HCT116 (cell line): ENCODE measurements around the gene USP16. TPM values are rescaled to one million over a fixed set of nuclear protein-coding genes. Genes with fewer than 3 reads are reported as not detected.

Experiments used
- ATAC-seq: fragments of 200-7000 bp; cut with Tn5 transposase; 2 replicates; pipeline ENCODE4 v1.9.1; 2020; ENCODE audit warnings: mild to moderate bottlenecking, moderate library complexity
- BruUV-seq: library from RNA; stranded (reverse); fragments of 400-500 nt; replicated peaks from 2 replicates; lab custom pipeline; 2021; lab: Mats Ljungman, UMichigan
- CTCF ChIA-PET: fragments of 300-600 bp; sonication (Branson Sonifier 250); formaldehyde crosslinking; loops from one replicate; lab custom pipeline; 2021; ENCODE audit warnings: antibody characterized with exemption; lab: Charles Lee
- POLR2A ChIA-PET: fragments of 300-600, 350-600 bp; sonication (Branson Sonifier 250); formaldehyde crosslinking; loops from one replicate; lab custom pipeline; 2021; ENCODE audit warnings: antibody characterized with exemption; lab: Charles Lee
- RAD21 ChIA-PET, 2 experiments: fragments of 300-600 bp; sonication (Branson Sonifier 250); formaldehyde crosslinking; loops; one replicate each; lab custom pipeline; 2023; ENCODE audit warnings: low total read pairs in 2 of 2; ENCODE audit not compliant: uncharacterized antibody in 2 of 2, unreplicated experiment in 2 of 2, low non-redundant PET in 1 of 2; lab: Charles Lee
- DNase-seq: peaks from one replicate; pipeline ENCODE4 v3.0.0-alpha.2; 2010; ENCODE audit warnings: low read depth, low spot score
- H2AFZ ChIP-seq: fragments of 200-600 bp; shearing (Covaris generic), sonication (generic); 2 replicates; pipeline ENCODE4 v1.6.1; 2017; ENCODE audit warnings: low read depth, mixed run types, mixed read lengths, antibody characterized with exemption, low read length; ENCODE audit not compliant: poor library complexity, severe bottlenecking
- H3K27ac ChIP-seq: 2 replicates; pipeline ENCODE4 v1.5.1; 2012; ENCODE audit warnings: low read depth, low read length
- H3K27me3 ChIP-seq: fragments of 200-600 bp; sonication (generic); 2 replicates; pipeline ENCODE4 v1.6.1; 2016; ENCODE audit warnings: mixed run types, low read length, mixed read lengths; ENCODE audit not compliant: insufficient read depth
- H3K36me3 ChIP-seq, 2 experiments: fragments of 200-500 bp in 1 of 2; fragments of 200-600 bp in 1 of 2; sonication (Bioruptor generic) in 1 of 2; sonication (generic) in 1 of 2; 2 replicates each; pipeline versions ENCODE4 v1.5.1 to v1.6.1; 2014 to 2016; ENCODE audit warnings: low read length in 2 of 2, inconsistent platforms in 1 of 2, mixed read lengths in 1 of 2, mixed run types in 1 of 2; ENCODE audit not compliant: insufficient read depth in 2 of 2, control insufficient read depth in 1 of 2
- H3K4me1 ChIP-seq, 2 experiments: fragments of 200-600 bp in 1 of 2; sonication (generic) in 1 of 2; 2 replicates each; pipeline versions ENCODE4 v1.5.1 to v1.6.1; 2012 to 2017; ENCODE audit warnings: low read length in 2 of 2, inconsistent platforms in 1 of 2, mild to moderate bottlenecking in 1 of 2, mixed read lengths in 1 of 2, mixed run types in 1 of 2, moderate library complexity in 1 of 2; ENCODE audit not compliant: insufficient read depth in 2 of 2, control insufficient read depth in 1 of 2
- H3K4me2 ChIP-seq: fragments of 200-600 bp; sonication (generic); 2 replicates; pipeline ENCODE4 v1.6.1; 2017; ENCODE audit warnings: mixed run types, low read length, mixed read lengths
- H3K4me3 ChIP-seq, 2 experiments: fragments of 200-600 bp in 1 of 2; sonication (generic) in 1 of 2; replicated peaks in 1 of 2; 2 replicates each; pipeline ENCODE4 v1.5.1; 2011 to 2016; ENCODE audit warnings: low read length in 2 of 2, control low read depth in 1 of 2, low read depth in 1 of 2, mild to moderate bottlenecking in 1 of 2, mixed read lengths in 1 of 2, mixed run types in 1 of 2
- H3K79me2 ChIP-seq: fragments of 200-600 bp; sonication (generic); 2 replicates; pipeline ENCODE4 v1.6.1; 2017; ENCODE audit warnings: mild to moderate bottlenecking, mixed run types, low read length, moderate library complexity, mixed read lengths; ENCODE audit not compliant: insufficient read depth
- H3K9ac ChIP-seq: fragments of 200-600 bp; sonication (generic); 2 replicates; pipeline ENCODE4 v1.6.1; 2016; ENCODE audit warnings: low read length, mixed read lengths
- H3K9me2 ChIP-seq: fragments of 200-600 bp; sonication (generic), shearing (Covaris generic); 2 replicates; pipeline ENCODE4 v1.6.1; 2017; ENCODE audit warnings: mixed run types, mild to moderate bottlenecking, moderate library complexity; ENCODE audit not compliant: insufficient read depth
- H3K9me3 ChIP-seq, 2 experiments: fragments of 200-500 bp in 1 of 2; fragments of 200-600 bp in 1 of 2; sonication (Bioruptor generic) in 1 of 2; sonication (generic) in 1 of 2; 2 replicates each; pipeline ENCODE4 v1.6.1; 2014 to 2017; ENCODE audit warnings: low read length in 2 of 2, mixed read lengths in 2 of 2, inconsistent platforms in 1 of 2, low read depth in 1 of 2, mild to moderate bottlenecking in 1 of 2, mixed run types in 1 of 2, moderate library complexity in 1 of 2; ENCODE audit not compliant: control insufficient read depth in 1 of 2, insufficient read depth in 1 of 2
- H4K20me1 ChIP-seq: fragments of 200-600 bp; sonication (generic), shearing (Covaris generic); 2 replicates; pipeline ENCODE4 v1.6.1; 2017; ENCODE audit warnings: mixed run types, mild to moderate bottlenecking, moderate library complexity; ENCODE audit not compliant: insufficient read depth
- CBX3 ChIP-seq: IDR thresholded peaks from 2 replicates; pipeline ENCODE4 v1.6.1; 2012; ENCODE audit warnings: low read depth
- CEBPB ChIP-seq: IDR thresholded peaks from 2 replicates; pipeline ENCODE4 v1.6.1; 2012; ENCODE audit warnings: low read depth
- ELF1 ChIP-seq: IDR thresholded peaks from 2 replicates; pipeline ENCODE4 v1.6.1; 2012; ENCODE audit warnings: low read depth, borderline replicate concordance
- EZH2phosphoT487 ChIP-seq: fragments of 200-600 bp; IDR thresholded peaks from 2 replicates; pipeline ENCODE4 v1.6.1; 2018; ENCODE audit warnings: antibody characterized with exemption, borderline replicate concordance
- FOSL1 ChIP-seq: IDR thresholded peaks from 2 replicates; pipeline ENCODE4 v1.6.1; 2012; ENCODE audit warnings: low read depth
- JUND ChIP-seq: IDR thresholded peaks from 2 replicates; pipeline ENCODE4 v1.6.1; 2012
- POLR2AphosphoS5 ChIP-seq: IDR thresholded peaks from 2 replicates; pipeline ENCODE4 v1.6.1; 2011; ENCODE audit warnings: mild to moderate bottlenecking, low read depth, low read length, moderate library complexity
- SP1 ChIP-seq: IDR thresholded peaks from 2 replicates; pipeline ENCODE4 v1.6.1; 2012; ENCODE audit warnings: low read depth
- SRF ChIP-seq: IDR thresholded peaks from 2 replicates; pipeline ENCODE4 v1.6.1; 2012; ENCODE audit warnings: low read depth
- TCF7L2 ChIP-seq: IDR thresholded peaks from 2 replicates; pipeline ENCODE4 v1.7.0; 2011; ENCODE audit warnings: borderline replicate concordance, inconsistent platforms; ENCODE audit not compliant: insufficient read depth, insufficient read length; ENCODE audit errors: extremely low read depth
- ZFX ChIP-seq: fragments of 450-650 bp; IDR thresholded peaks from 2 replicates; pipeline ENCODE4 v1.6.1; 2017
- ZNF274 ChIP-seq: fragments of 200-500 bp; sonication (Bioruptor generic); IDR thresholded peaks from 2 replicates; pipeline ENCODE4 v1.6.1; 2014; ENCODE audit warnings: mild to moderate bottlenecking, low read depth, low read length, inconsistent platforms
- intact Hi-C: fragments of 100-400 bp; cut with micrococcal nuclease; formaldehyde crosslinking; loops from 2 replicates; pipeline ENCODE4 v1.10.0; 2022
- total RNA-seq: library from RNA; stranded (reverse); gene quantifications from one replicate; pipeline ENCODE4 v1.2.1, GENCODE V29; 2021; ENCODE audit not compliant: unreplicated experiment
- TF ChIP-seq, protein P1 (sequence below): IDR thresholded peaks from 2 replicates; pipeline ENCODE4 v1.6.1; 2012
- TF ChIP-seq, protein P2 (sequence below): IDR thresholded peaks from 2 replicates; pipeline ENCODE4 v1.6.1; 2011; ENCODE audit warnings: mild to moderate bottlenecking, low read length, moderate library complexity; ENCODE audit not compliant: insufficient replicate concordance; ENCODE audit errors: extremely low read depth
- TF ChIP-seq, protein P3 (sequence below), 3 experiments: fragments of 200-600 bp in 1 of 3; sonication (generic) in 1 of 3; IDR thresholded peaks in 2 of 3; conservative IDR thresholded peaks in 1 of 3; 2 replicates each; pipeline ENCODE4 v1.5.1; 2012 to 2017; ENCODE audit warnings: low read depth in 2 of 3, low read length in 2 of 3, antibody characterized with exemption in 1 of 3, borderline replicate concordance in 1 of 3, control low read depth in 1 of 3, mild to moderate bottlenecking in 1 of 3, mixed read lengths in 1 of 3, mixed run types in 1 of 3, moderate library complexity in 1 of 3; ENCODE audit not compliant: insufficient read depth in 1 of 3
- TF ChIP-seq, protein P4 (sequence below): IDR thresholded peaks from 2 replicates; pipeline ENCODE4 v1.6.1; 2012; ENCODE audit warnings: low read depth
- TF ChIP-seq, protein P5 (sequence below): IDR thresholded peaks from 2 replicates; pipeline ENCODE4 v1.6.1; 2012

The USP16 gene
- total RNA-seq, 1 experiment from 2014 or later = 35.9 TPM

DNA sequence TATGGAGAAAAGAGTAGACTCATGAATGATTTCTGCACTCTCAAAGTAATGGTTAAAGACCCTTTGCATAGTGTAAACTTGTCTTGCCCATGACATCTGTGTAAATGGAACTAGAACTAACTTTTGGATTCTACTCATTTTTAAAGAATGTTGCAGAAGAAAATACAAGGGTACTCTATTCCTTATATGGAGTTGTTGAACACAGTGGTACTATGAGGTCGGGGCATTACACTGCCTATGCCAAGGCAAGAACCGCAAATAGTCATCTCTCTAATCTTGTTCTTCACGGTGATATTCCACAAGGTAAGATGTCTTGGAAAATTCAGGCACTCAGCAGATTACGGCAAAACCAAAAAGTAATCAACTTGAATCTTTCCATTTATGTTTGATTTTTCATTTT, 29.2 kb downstream of the USP16 start (continued):
- TF ChIP-seq TCF7L2 (no peak), CEBPB (no peak)
- TF ChIP-seq, all 23 proteins: peak for 0

DNA sequence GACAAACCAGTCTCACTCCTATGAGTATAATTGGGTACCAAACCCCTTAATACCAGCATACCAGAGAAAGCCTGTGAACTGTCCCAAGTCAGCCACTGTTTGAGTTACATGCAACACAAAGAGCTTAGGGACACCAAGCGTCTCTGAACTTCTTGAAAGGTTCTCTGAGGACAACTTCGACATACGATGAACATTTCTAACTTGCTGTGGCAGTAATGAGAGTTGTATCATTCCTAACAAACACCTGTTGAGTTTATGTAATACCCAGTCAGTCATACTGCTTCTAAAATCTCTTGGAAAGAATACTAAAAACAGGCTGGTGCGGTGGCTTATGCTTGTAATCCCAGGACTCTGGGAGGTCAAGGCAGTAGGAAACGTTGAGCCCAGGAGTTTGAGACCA, 30.6 kb downstream of the USP16 start:
- 0 out of 2 replicates have a peak, but pooled peaks cover 7% of the 10 kb centered on the region for H4K20me1 ChIP-seq
- no peaks in the 10 kb centered on the region for H3K4me1 ChIP-seq
- H3K9ac ChIP-seq = no peak overlapping the region
- H3K9me3 ChIP-seq = no peaks in the 10 kb centered on the region
- H3K27ac ChIP-seq = no peak overlapping the region
- no peak overlapping the region for H2AFZ ChIP-seq
- CTCF ChIA-PET = no interaction called here
- no peak for ATAC-seq
- peaks cover 13% of the 10 kb centered on the region for H3K79me2 ChIP-seq
- BruUV-seq = no TSS peak
- RAD21 ChIA-PET = no interaction called here
- H3K4me3 ChIP-seq = no peak overlapping the region
- no peak for DNase-seq
- intact Hi-C loops = no loop called here
- no peaks in the 10 kb centered on the region for H3K9me2 ChIP-seq
- H3K4me2 ChIP-seq = no peak overlapping the region
- no peak for TF ChIP-seq ZFX
- no peak for TF ChIP-seq SRF
- TF ChIP-seq, protein P1, sequence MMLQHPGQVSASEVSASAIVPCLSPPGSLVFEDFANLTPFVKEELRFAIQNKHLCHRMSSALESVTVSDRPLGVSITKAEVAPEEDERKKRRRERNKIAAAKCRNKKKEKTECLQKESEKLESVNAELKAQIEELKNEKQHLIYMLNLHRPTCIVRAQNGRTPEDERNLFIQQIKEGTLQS = no peak
- TF ChIP-seq FOSL1 = no peak
- no peak for TF ChIP-seq JUND
- no peak for TF ChIP-seq ELF1
- TF ChIP-seq, protein P2, sequence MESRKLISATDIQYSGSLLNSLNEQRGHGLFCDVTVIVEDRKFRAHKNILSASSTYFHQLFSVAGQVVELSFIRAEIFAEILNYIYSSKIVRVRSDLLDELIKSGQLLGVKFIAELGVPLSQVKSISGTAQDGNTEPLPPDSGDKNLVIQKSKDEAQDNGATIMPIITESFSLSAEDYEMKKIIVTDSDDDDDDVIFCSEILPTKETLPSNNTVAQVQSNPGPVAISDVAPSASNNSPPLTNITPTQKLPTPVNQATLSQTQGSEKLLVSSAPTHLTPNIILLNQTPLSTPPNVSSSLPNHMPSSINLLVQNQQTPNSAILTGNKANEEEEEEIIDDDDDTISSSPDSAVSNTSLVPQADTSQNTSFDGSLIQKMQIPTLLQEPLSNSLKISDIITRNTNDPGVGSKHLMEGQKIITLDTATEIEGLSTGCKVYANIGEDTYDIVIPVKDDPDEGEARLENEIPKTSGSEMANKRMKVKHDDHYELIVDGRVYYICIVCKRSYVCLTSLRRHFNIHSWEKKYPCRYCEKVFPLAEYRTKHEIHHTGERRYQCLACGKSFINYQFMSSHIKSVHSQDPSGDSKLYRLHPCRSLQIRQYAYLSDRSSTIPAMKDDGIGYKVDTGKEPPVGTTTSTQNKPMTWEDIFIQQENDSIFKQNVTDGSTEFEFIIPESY = no peak
- TF ChIP-seq EZH2phosphoT487 = no peak
- TF ChIP-seq, protein P3, sequence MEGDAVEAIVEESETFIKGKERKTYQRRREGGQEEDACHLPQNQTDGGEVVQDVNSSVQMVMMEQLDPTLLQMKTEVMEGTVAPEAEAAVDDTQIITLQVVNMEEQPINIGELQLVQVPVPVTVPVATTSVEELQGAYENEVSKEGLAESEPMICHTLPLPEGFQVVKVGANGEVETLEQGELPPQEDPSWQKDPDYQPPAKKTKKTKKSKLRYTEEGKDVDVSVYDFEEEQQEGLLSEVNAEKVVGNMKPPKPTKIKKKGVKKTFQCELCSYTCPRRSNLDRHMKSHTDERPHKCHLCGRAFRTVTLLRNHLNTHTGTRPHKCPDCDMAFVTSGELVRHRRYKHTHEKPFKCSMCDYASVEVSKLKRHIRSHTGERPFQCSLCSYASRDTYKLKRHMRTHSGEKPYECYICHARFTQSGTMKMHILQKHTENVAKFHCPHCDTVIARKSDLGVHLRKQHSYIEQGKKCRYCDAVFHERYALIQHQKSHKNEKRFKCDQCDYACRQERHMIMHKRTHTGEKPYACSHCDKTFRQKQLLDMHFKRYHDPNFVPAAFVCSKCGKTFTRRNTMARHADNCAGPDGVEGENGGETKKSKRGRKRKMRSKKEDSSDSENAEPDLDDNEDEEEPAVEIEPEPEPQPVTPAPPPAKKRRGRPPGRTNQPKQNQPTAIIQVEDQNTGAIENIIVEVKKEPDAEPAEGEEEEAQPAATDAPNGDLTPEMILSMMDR (IDR thresholded peaks at IDR 0.05 in 2 of 3, conservative IDR thresholded peaks at IDR 0.05 in 1 of 3; ENCODE audit: borderline replicate concordance in 1 of 3, insufficient read depth in 1 of 3, low read depth in 2 of 3, low read length in 2 of 3) = no peak
- no peak for TF ChIP-seq CBX3
- no peak for TF ChIP-seq POLR2AphosphoS5
- TF ChIP-seq TCF7L2 = no peak
- TF ChIP-seq, protein P4, sequence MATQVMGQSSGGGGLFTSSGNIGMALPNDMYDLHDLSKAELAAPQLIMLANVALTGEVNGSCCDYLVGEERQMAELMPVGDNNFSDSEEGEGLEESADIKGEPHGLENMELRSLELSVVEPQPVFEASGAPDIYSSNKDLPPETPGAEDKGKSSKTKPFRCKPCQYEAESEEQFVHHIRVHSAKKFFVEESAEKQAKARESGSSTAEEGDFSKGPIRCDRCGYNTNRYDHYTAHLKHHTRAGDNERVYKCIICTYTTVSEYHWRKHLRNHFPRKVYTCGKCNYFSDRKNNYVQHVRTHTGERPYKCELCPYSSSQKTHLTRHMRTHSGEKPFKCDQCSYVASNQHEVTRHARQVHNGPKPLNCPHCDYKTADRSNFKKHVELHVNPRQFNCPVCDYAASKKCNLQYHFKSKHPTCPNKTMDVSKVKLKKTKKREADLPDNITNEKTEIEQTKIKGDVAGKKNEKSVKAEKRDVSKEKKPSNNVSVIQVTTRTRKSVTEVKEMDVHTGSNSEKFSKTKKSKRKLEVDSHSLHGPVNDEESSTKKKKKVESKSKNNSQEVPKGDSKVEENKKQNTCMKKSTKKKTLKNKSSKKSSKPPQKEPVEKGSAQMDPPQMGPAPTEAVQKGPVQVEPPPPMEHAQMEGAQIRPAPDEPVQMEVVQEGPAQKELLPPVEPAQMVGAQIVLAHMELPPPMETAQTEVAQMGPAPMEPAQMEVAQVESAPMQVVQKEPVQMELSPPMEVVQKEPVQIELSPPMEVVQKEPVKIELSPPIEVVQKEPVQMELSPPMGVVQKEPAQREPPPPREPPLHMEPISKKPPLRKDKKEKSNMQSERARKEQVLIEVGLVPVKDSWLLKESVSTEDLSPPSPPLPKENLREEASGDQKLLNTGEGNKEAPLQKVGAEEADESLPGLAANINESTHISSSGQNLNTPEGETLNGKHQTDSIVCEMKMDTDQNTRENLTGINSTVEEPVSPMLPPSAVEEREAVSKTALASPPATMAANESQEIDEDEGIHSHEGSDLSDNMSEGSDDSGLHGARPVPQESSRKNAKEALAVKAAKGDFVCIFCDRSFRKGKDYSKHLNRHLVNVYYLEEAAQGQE = no peak
- TF ChIP-seq, protein P5, sequence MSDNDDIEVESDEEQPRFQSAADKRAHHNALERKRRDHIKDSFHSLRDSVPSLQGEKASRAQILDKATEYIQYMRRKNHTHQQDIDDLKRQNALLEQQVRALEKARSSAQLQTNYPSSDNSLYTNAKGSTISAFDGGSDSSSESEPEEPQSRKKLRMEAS = no peak
- no peak for TF ChIP-seq ZNF274
- TF ChIP-seq SP1 = no peak
- H3K36me3 ChIP-seq = peaks cover 52 to 57% of the 10 kb centered on the region in 2 experiments
- POLR2A ChIA-PET = no interaction called here
- H3K27me3 ChIP-seq = no peaks in the 10 kb centered on the region
